HEK293 (cell line): Measurements from ENCODE around the gene EED.

Experiments
- CTCF ChIA-PET: fragments of 350-600 bp; formaldehyde crosslinking; extraction: SDS; loops from one replicate; lab custom pipeline; 2021; ENCODE audit warnings: antibody characterized with exemption; lab: Yijun Ruan, JAX
- POLR2A ChIA-PET: fragments of 300-600 bp; formaldehyde crosslinking; extraction: SDS; loops from one replicate; lab custom pipeline; 2020; ENCODE audit warnings: antibody characterized with exemption, inconsistent platforms; lab: Yijun Ruan, JAX
- H3K27ac ChIP-seq: fragments of 200-500 bp; sonication (Bioruptor generic); 2 replicates; pipeline ENCODE4 v1.5.1; 2014; ENCODE audit warnings: low read depth, low read length, control low read depth, inconsistent platforms; ENCODE audit errors: extremely low read depth
- H3K36me3 ChIP-seq, 2 experiments: fragments of 200-500 bp in 1 of 2; sonication (Bioruptor generic) in 1 of 2; 1 replicate in 1 of 2; 2 replicates in 1 of 2; pipeline ENCODE4 v1.5.1; 2014 to 2017; ENCODE audit warnings: inconsistent platforms in 2 of 2, low read length in 2 of 2; ENCODE audit not compliant: control insufficient read depth in 2 of 2, insufficient read depth in 1 of 2
- H3K4me1 ChIP-seq: fragments of 200-500 bp; sonication (Bioruptor generic); 2 replicates; pipeline ENCODE4 v1.5.1; 2014; ENCODE audit warnings: mild to moderate bottlenecking, low read length, inconsistent platforms; ENCODE audit not compliant: control insufficient read depth, insufficient read depth
- H3K4me3 ChIP-seq: 2 replicates; pipeline ENCODE4 v1.5.1; 2011; ENCODE audit warnings: low read depth, mild to moderate bottlenecking, control low read depth, low read length, moderate library complexity
- H3K9me3 ChIP-seq: fragments of 200-500 bp; sonication (Bioruptor generic); 2 replicates; pipeline ENCODE4 v1.5.1; 2014; ENCODE audit warnings: low read depth, low read length, inconsistent platforms; ENCODE audit not compliant: control insufficient read depth, insufficient read depth
- FEZF1 ChIP-seq: fragments of 450-650 bp; formaldehyde crosslinking; IDR thresholded peaks from 2 replicates; pipeline ENCODE4 v1.5.1; 2016; ENCODE audit warnings: missing biosample characterization, missing genetic modification characterization
- GLI2 ChIP-seq: fragments of 450-650 bp; formaldehyde crosslinking; IDR thresholded peaks from 2 replicates; pipeline ENCODE4; 2017; ENCODE audit warnings: missing biosample characterization, missing genetic modification characterization, low read depth, borderline replicate concordance
- HOXD13 ChIP-seq: sonication (generic); formaldehyde crosslinking; IDR thresholded peaks from 2 replicates; pipeline ENCODE4 v1.8.0; 2022; ENCODE audit warnings: missing genetic modification reagents, borderline replicate concordance
- KLF16 ChIP-seq: fragments of 450-650 bp; formaldehyde crosslinking; IDR thresholded peaks from 2 replicates; pipeline ENCODE4 v1.5.1; 2017; ENCODE audit warnings: missing biosample characterization, missing genetic modification characterization
- KLF7 ChIP-seq: fragments of 450-650 bp; formaldehyde crosslinking; IDR thresholded peaks from 2 replicates; pipeline ENCODE4 v1.5.1; 2016; ENCODE audit warnings: missing biosample characterization, missing genetic modification characterization, borderline replicate concordance
- OSR2 ChIP-seq: fragments of 450-650 bp; formaldehyde crosslinking; IDR thresholded peaks from 2 replicates; pipeline ENCODE4 v1.5.1; 2016; ENCODE audit warnings: missing biosample characterization, missing genetic modification characterization
- REPIN1 ChIP-seq: fragments of 450-650 bp; formaldehyde crosslinking; IDR thresholded peaks from 2 replicates; pipeline ENCODE4 v1.5.1; 2017; ENCODE audit warnings: missing biosample characterization, missing genetic modification characterization, low read depth
- ZBTB26 ChIP-seq: fragments of 450-650 bp; formaldehyde crosslinking; optimal IDR thresholded peaks from 2 replicates; pipeline ENCODE3; 2016; ENCODE audit warnings: missing biosample characterization, mild to moderate bottlenecking, missing genetic modification characterization
- ZBTB7A ChIP-seq: fragments of 450-650 bp; formaldehyde crosslinking; IDR thresholded peaks from 2 replicates; pipeline ENCODE4 v1.5.1; 2016; ENCODE audit warnings: low read depth, missing biosample characterization, missing genetic modification characterization
- ZFP69B ChIP-seq: fragments of 450-650 bp; formaldehyde crosslinking; IDR thresholded peaks from 2 replicates; pipeline ENCODE4 v1.5.1; 2016; ENCODE audit warnings: missing biosample characterization, missing genetic modification characterization
- ZNF114 ChIP-seq: fragments of 450-650 bp; formaldehyde crosslinking; IDR thresholded peaks from 2 replicates; pipeline ENCODE4 v1.5.0; 2017; ENCODE audit warnings: missing biosample characterization, missing genetic modification characterization
- ZNF138 ChIP-seq: fragments of 450-650 bp; formaldehyde crosslinking; IDR thresholded peaks from 2 replicates; pipeline ENCODE4 v1.5.1; 2016; ENCODE audit warnings: missing biosample characterization, missing genetic modification characterization, borderline replicate concordance
- ZNF221 ChIP-seq: fragments of 450-650 bp; formaldehyde crosslinking; IDR thresholded peaks from 2 replicates; pipeline ENCODE4 v1.5.1; 2017; ENCODE audit warnings: missing biosample characterization, missing genetic modification characterization, borderline replicate concordance
- ZNF366 ChIP-seq: fragments of 450-650 bp; formaldehyde crosslinking; conservative IDR thresholded peaks from 2 replicates; pipeline ENCODE4 v1.5.1; 2016; ENCODE audit warnings: missing biosample characterization, missing genetic modification characterization
- ZNF549 ChIP-seq: fragments of 450-650 bp; IDR thresholded peaks from 2 replicates; pipeline ENCODE4 v1.5.1; 2018; ENCODE audit warnings: missing biosample characterization, missing genetic modification characterization, mild to moderate bottlenecking, inconsistent platforms, moderate library complexity
- ZNF600 ChIP-seq: fragments of 450-650 bp; formaldehyde crosslinking; IDR thresholded peaks from 2 replicates; pipeline ENCODE4 v1.5.1; 2016; ENCODE audit warnings: missing biosample characterization, missing genetic modification characterization
- ZNF658 ChIP-seq: fragments of 450-650 bp; formaldehyde crosslinking; IDR thresholded peaks from 2 replicates; pipeline ENCODE4; 2016; ENCODE audit warnings: missing biosample characterization, missing genetic modification characterization
- ZNF791 ChIP-seq: fragments of 450-650 bp; formaldehyde crosslinking; IDR thresholded peaks from 2 replicates; pipeline ENCODE4 v1.5.1; 2016; ENCODE audit warnings: missing biosample characterization, missing genetic modification characterization
- TF ChIP-seq, protein P1 (sequence below): fragments of 450-650 bp; formaldehyde crosslinking; IDR thresholded peaks from 2 replicates; pipeline ENCODE4 v1.5.0; 2017; ENCODE audit warnings: missing biosample characterization, missing genetic modification characterization, borderline replicate concordance
- TF ChIP-seq, protein P2 (sequence below): fragments of 450-650 bp; formaldehyde crosslinking; IDR thresholded peaks from 2 replicates; pipeline ENCODE4 v1.5.1; 2017; ENCODE audit warnings: missing biosample characterization, missing genetic modification characterization
- TF ChIP-seq, protein P3 (sequence below): fragments of 450-650 bp; formaldehyde crosslinking; IDR thresholded peaks from 2 replicates; pipeline ENCODE4 v1.5.1; 2016; ENCODE audit warnings: missing biosample characterization, missing genetic modification characterization

The EED gene

GRCh38 chr11:86248609-86249008 lies 4.1 kb downstream of the EED start:
- TF ChIP-seq, protein P1, sequence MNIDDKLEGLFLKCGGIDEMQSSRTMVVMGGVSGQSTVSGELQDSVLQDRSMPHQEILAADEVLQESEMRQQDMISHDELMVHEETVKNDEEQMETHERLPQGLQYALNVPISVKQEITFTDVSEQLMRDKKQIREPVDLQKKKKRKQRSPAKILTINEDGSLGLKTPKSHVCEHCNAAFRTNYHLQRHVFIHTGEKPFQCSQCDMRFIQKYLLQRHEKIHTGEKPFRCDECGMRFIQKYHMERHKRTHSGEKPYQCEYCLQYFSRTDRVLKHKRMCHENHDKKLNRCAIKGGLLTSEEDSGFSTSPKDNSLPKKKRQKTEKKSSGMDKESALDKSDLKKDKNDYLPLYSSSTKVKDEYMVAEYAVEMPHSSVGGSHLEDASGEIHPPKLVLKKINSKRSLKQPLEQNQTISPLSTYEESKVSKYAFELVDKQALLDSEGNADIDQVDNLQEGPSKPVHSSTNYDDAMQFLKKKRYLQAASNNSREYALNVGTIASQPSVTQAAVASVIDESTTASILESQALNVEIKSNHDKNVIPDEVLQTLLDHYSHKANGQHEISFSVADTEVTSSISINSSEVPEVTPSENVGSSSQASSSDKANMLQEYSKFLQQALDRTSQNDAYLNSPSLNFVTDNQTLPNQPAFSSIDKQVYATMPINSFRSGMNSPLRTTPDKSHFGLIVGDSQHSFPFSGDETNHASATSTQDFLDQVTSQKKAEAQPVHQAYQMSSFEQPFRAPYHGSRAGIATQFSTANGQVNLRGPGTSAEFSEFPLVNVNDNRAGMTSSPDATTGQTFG: no peak
- TF ChIP-seq ZBTB26 (tag by site-specific recombination): no peak
- TF ChIP-seq HOXD13 (CRISPR knock-in tag): no peak
- TF ChIP-seq ZNF549: no peak
- no peak for TF ChIP-seq ZNF658 (tag by site-specific recombination)
- TF ChIP-seq ZNF600 (tag by site-specific recombination): peak; percentile 54; the same call in 1 of the 2 replicates
- peak; percentile 28; the same call in 1 of the 2 replicates for TF ChIP-seq OSR2 (tag by site-specific recombination)
- TF ChIP-seq ZNF221 (tag by site-specific recombination): no peak
- peaks cover 0 to 10% of the 10 kb centered on the region in 2 experiments; a peak in 1 of 3 replicates for H3K36me3 ChIP-seq
- ChIA-PET POLR2A (no interaction called here), CTCF (interaction anchor here (0.7 to 1.1 kb wide), 3 partner anchors 32 to 394 kb away, joined by 3 read pairs; partner anchors contain the start of gene CCDC83)
- H3K4me1 ChIP-seq: no peaks in the 10 kb centered on the region; the same call in none of the 2 replicates
- no peak overlapping the region for H3K27ac ChIP-seq
- no peak overlapping the region for H3K4me3 ChIP-seq
- H3K9me3 ChIP-seq: no peaks in the 10 kb centered on the region

DNA sequence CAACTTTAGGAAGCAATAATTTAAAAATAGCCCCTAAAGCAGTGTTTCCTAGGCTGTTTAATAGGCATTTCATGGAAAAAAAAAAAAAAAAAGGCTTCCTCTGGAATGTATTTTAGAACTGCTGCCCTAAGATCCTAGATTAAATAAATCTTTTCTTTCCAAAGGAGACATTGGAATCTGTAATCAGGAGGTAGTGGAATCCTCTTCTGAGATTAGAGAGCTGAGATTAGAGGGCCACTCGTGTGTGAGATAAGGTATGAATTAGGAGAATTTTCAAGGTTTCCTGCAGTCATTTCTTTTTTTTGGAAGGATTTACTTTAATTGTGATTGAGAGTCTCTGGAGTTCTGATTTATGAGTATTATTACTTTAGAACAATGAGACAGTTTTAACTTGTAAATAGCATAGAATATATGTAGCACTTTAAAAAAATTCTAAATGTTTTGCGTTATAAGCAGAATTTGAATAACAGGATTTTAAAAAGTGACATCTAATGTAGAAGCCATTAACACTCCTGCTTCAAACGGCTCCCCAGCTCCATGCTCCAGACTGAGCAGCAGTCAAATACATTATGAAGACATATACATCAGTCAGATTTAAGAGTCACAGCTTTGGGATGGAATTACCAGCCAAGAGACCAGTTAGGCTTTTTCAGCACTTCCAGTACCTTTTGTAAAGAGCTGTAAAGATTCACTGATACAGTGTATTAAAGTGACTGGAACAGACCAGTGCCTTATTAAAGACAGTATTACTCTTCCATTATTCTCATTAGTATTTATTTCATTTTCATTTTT lies 5.0 kb downstream of the EED start:
- Histone ChIP-seq H3K9me3 (no peaks in the 10 kb centered on the region), H3K36me3 (peaks cover 0 to 10% of the 10 kb centered on the region in 2 experiments; a peak in 1 of 3 replicates)
- POLR2A ChIA-PET: interaction anchor here (0.6 kb wide), 1 partner anchor 222 kb away, joined by 6 read pairs; no protein-coding TSS in a partner anchor
- TF ChIP-seq FEZF1 (tag by site-specific recombination): peak; percentile 62; the same call in 1 of the 2 replicates
- TF ChIP-seq, protein P2, sequence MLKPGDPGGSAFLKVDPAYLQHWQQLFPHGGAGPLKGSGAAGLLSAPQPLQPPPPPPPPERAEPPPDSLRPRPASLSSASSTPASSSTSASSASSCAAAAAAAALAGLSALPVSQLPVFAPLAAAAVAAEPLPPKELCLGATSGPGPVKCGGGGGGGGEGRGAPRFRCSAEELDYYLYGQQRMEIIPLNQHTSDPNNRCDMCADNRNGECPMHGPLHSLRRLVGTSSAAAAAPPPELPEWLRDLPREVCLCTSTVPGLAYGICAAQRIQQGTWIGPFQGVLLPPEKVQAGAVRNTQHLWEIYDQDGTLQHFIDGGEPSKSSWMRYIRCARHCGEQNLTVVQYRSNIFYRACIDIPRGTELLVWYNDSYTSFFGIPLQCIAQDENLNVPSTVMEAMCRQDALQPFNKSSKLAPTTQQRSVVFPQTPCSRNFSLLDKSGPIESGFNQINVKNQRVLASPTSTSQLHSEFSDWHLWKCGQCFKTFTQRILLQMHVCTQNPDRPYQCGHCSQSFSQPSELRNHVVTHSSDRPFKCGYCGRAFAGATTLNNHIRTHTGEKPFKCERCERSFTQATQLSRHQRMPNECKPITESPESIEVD (tag by site-specific recombination): peak; percentile 32; the same call in 1 of the 2 replicates
- TF ChIP-seq ZFP69B (tag by site-specific recombination): no peak
- TF ChIP-seq, all 188 proteins: peak for 2
- Histone ChIP-seq H3K4me3 (no peak overlapping the region), H3K4me1 (no peaks in the 10 kb centered on the region; the same call in none of the 2 replicates), H3K27ac (no peak overlapping the region)
- CTCF ChIA-PET: interaction anchor here (0.7 to 1.1 kb wide), 2 partner anchors 75 to 395 kb away, joined by 3 to 4 read pairs; partner anchors contain the start of gene CCDC83

DNA sequence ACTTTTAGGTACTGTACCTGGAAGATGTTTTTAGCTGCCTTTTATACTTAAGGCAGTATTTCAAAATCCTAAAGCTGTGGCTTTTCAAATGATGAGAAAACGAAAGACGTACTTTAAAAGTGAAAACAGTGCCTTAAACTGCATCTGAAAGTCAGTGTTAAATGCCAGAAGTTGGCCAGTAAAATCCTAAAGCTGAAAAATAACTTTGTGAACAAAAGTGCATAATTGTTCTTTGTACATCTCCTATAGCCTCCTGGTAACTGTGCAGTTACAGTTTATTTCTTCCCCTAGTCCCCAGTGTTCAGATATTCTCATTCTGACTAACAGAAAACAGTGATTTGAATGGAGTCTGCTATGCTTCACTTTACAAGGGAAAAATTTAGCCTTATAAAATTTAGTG lies 6.8 kb downstream of the EED start:
- POLR2A ChIA-PET: no interaction called here
- CTCF ChIA-PET: interaction anchor here (1.2 kb wide), 1 partner anchor 10 kb away, joined by 9 read pairs; no protein-coding TSS in a partner anchor
- H3K27ac ChIP-seq: no peak overlapping the region
- no peak overlapping the region for H3K4me3 ChIP-seq
- H3K9me3 ChIP-seq: no peaks in the 10 kb centered on the region
- peaks cover 0 to 19% of the 10 kb centered on the region in 2 experiments; a peak in 2 of 3 replicates for H3K36me3 ChIP-seq
- no peaks in the 10 kb centered on the region; the same call in none of the 2 replicates for H3K4me1 ChIP-seq
- TF ChIP-seq ZNF791 (no peak), ZNF114 (no peak), KLF16 (tag by site-specific recombination) (no peak), ZBTB7A (tag by site-specific recombination) (no peak), REPIN1 (tag by site-specific recombination) (no peak), ZNF366 (tag by site-specific recombination) (no peak), GLI2 (no peak), KLF7 (tag by site-specific recombination) (no peak), ZNF138 (tag by site-specific recombination) (no peak)
- TF ChIP-seq, protein P3, sequence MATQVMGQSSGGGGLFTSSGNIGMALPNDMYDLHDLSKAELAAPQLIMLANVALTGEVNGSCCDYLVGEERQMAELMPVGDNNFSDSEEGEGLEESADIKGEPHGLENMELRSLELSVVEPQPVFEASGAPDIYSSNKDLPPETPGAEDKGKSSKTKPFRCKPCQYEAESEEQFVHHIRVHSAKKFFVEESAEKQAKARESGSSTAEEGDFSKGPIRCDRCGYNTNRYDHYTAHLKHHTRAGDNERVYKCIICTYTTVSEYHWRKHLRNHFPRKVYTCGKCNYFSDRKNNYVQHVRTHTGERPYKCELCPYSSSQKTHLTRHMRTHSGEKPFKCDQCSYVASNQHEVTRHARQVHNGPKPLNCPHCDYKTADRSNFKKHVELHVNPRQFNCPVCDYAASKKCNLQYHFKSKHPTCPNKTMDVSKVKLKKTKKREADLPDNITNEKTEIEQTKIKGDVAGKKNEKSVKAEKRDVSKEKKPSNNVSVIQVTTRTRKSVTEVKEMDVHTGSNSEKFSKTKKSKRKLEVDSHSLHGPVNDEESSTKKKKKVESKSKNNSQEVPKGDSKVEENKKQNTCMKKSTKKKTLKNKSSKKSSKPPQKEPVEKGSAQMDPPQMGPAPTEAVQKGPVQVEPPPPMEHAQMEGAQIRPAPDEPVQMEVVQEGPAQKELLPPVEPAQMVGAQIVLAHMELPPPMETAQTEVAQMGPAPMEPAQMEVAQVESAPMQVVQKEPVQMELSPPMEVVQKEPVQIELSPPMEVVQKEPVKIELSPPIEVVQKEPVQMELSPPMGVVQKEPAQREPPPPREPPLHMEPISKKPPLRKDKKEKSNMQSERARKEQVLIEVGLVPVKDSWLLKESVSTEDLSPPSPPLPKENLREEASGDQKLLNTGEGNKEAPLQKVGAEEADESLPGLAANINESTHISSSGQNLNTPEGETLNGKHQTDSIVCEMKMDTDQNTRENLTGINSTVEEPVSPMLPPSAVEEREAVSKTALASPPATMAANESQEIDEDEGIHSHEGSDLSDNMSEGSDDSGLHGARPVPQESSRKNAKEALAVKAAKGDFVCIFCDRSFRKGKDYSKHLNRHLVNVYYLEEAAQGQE: no peak
